Bronchial epithelial cell (primary cell): ENCODE measurements around the gene SETBP1. TPM values are rescaled to one million over a fixed set of nuclear protein-coding genes. Genes with fewer than 3 reads are reported as not detected.
A peak's percentile ranks its signal among the peaks of the same experiment; 100 is the strongest.

Source experiments
- DNase-seq: peaks from one replicate; pipeline ENCODE4 v3.0.0-alpha.2; 2010; ENCODE audit warnings: low read depth
- FAIRE-seq: peaks from 2 replicates; lab custom pipeline; 2011; peaks lifted over from hg19 to GRCh38; lab: Jason Lieb, UNC
- H3K27me3 ChIP-seq: 2 replicates; pipeline ENCODE4 v1.5.1; 2011; ENCODE audit warnings: low read length; ENCODE audit not compliant: control insufficient read depth, insufficient read depth
- H3K36me3 ChIP-seq: 2 replicates; pipeline ENCODE4 v1.5.1; 2011; ENCODE audit warnings: low read length; ENCODE audit not compliant: control insufficient read depth, insufficient read depth
- H3K4me3 ChIP-seq: 2 replicates; pipeline ENCODE4 v1.5.1; 2011; ENCODE audit warnings: mild to moderate bottlenecking, low read depth, low read length, control low read depth
- total RNA-seq: library from RNA; depleted of rRNA; stranded (reverse); fragments of >200 nt; gene quantifications from 2 replicates; pipeline ENCODE4 v1.2.1, GENCODE V29; 2014
- TF ChIP-seq, protein P1 (sequence below): IDR thresholded peaks from 2 replicates; pipeline ENCODE4 v1.5.1; 2011; ENCODE audit warnings: mild to moderate bottlenecking, moderate library complexity, low read length, control low read depth, inconsistent platforms; ENCODE audit not compliant: insufficient read depth, severe bottlenecking

The SETBP1 gene
- total RNA-seq, 1 donor from 2014 or later = 1.8 TPM

- Histone ChIP-seq H3K36me3 (no peaks in the 10 kb centered on the region), H3K27me3 (no peaks in the 10 kb centered on the region), H3K4me3 (no peak overlapping the region)
- DNase-seq (no peak), FAIRE-seq (no peak)
- TF ChIP-seq, protein P1, sequence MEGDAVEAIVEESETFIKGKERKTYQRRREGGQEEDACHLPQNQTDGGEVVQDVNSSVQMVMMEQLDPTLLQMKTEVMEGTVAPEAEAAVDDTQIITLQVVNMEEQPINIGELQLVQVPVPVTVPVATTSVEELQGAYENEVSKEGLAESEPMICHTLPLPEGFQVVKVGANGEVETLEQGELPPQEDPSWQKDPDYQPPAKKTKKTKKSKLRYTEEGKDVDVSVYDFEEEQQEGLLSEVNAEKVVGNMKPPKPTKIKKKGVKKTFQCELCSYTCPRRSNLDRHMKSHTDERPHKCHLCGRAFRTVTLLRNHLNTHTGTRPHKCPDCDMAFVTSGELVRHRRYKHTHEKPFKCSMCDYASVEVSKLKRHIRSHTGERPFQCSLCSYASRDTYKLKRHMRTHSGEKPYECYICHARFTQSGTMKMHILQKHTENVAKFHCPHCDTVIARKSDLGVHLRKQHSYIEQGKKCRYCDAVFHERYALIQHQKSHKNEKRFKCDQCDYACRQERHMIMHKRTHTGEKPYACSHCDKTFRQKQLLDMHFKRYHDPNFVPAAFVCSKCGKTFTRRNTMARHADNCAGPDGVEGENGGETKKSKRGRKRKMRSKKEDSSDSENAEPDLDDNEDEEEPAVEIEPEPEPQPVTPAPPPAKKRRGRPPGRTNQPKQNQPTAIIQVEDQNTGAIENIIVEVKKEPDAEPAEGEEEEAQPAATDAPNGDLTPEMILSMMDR = no peak
These were observed 134.4 kb downstream of the SETBP1 start for GRCh38 chr18:44815108-44815507.

DNA sequence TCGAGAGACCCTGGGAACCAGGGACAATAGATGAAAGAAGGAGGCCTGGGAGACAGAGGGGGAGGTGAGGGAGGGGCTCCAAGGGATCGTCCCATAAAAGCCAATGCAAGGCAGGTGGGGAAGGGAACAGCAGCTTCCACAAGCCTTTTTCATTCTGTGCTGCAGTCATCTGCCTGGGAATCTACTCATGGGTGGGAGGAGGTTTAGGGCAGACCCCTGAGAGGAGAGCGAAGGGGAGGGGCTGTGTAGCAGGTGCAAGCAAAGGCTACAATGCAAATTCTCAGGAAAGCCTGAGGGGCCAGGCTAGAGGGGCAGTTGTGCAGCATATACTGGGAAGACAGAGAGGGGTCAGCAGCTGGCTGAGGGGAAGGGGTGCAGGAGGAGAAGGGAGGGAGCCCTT is 135.4 kb downstream of the SETBP1 start:
- no peak for DNase-seq

GRCh38 chr18:44816477-44816876 is 135.8 kb downstream of the SETBP1 start:
- Histone ChIP-seq H3K36me3 (no peaks in the 10 kb centered on the region), H3K4me3 (no peak overlapping the region), H3K27me3 (no peaks in the 10 kb centered on the region)
- TF ChIP-seq, protein P1 = no peak
- FAIRE-seq (no peak), DNase-seq (no peak)

More for the DNA sequence above, 135.4 kb downstream of the SETBP1 start:
- FAIRE-seq = no peak
- TF ChIP-seq, protein P1 = no peak
- H3K36me3 ChIP-seq = no peaks in the 10 kb centered on the region
- no peak overlapping the region for H3K4me3 ChIP-seq
- no peaks in the 10 kb centered on the region for H3K27me3 ChIP-seq

- Histone ChIP-seq H3K27me3 (no peaks in the 10 kb centered on the region), H3K36me3 (no peaks in the 10 kb centered on the region), H3K4me3 (no peak overlapping the region)
- DNase-seq (no peak), FAIRE-seq (no peak)
- TF ChIP-seq, protein P1 = no peak
These were observed 137.3 kb downstream of the SETBP1 start for GRCh38 chr18:44817831-44818473.

DNA sequence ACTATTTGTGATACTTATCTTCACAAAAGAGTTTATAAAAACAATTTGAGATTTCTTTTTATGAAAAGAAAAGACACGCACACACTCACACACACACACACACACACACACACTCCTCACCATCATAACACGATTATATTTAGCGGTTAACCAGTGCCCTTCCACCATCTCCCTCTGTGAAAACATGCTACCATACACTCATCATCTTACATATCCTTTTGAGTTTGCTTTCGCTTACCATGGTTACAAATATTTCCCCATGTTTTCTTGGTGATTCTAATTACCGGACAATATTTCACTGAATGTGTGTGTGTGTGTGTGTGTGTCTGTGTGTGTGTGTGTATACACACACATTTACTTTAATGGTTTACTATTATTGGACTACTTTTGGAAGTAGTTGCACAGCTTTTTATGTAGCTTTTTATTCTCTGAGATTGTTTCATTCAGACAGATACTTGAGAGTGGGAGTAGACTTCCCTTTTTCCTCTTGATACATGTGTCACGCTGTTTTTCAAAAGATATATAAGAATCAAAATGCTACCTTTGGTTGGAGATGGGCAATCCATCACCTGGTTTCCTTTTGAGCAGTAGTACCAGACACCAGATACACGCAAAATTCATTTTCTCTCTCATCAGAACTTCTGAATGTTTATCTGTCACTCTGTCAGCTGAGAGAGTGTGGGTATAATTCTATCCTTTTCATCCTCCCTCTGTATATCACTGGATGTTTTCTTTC is 138.1 kb downstream of the SETBP1 start:
- DNase-seq (no peak), FAIRE-seq (peak; percentile 13)

More for the DNA sequence above, 138.1 kb downstream of the SETBP1 start:
- Histone ChIP-seq H3K4me3 (no peak overlapping the region), H3K27me3 (no peaks in the 10 kb centered on the region), H3K36me3 (no peaks in the 10 kb centered on the region)
- TF ChIP-seq, protein P1 = no peak
